ENCODE measurements around the gene BAHCC1.

BAHCC1 gene

DNA sequence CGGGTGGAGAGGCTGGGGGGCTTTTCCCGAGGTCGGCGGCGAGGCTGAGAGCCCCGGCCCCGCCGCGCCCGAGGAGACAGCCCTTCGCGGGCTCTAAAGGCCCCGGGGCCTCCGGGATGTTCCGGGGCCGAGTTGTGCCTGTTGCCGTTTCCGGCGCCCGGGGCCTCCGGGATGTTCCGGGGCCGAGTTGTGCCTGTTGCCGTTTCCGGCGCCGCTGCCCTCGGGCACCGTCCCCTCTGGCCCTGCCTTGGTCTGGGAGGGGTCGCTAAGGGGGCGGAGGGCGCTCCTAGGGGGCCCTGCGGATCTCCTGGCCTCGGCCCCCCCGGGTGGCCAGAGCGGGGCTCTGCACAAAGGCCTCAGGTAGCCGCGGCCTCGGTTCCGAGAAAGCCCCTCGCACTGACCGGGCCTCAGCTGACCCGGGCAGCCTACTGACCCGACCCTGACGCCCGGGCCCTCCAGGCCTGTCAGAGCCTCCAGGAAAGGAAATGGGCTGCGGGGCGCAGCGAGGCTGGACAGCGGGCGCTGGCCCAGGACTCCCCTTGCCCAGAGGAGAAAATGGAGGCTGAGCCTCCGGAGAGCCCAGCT, 93.1 kb downstream of the BAHCC1 start:
- in situ Hi-C loops (cut with MboI; ENCODE audit: low sequenced_read_pairs) = no loop called here

DNA sequence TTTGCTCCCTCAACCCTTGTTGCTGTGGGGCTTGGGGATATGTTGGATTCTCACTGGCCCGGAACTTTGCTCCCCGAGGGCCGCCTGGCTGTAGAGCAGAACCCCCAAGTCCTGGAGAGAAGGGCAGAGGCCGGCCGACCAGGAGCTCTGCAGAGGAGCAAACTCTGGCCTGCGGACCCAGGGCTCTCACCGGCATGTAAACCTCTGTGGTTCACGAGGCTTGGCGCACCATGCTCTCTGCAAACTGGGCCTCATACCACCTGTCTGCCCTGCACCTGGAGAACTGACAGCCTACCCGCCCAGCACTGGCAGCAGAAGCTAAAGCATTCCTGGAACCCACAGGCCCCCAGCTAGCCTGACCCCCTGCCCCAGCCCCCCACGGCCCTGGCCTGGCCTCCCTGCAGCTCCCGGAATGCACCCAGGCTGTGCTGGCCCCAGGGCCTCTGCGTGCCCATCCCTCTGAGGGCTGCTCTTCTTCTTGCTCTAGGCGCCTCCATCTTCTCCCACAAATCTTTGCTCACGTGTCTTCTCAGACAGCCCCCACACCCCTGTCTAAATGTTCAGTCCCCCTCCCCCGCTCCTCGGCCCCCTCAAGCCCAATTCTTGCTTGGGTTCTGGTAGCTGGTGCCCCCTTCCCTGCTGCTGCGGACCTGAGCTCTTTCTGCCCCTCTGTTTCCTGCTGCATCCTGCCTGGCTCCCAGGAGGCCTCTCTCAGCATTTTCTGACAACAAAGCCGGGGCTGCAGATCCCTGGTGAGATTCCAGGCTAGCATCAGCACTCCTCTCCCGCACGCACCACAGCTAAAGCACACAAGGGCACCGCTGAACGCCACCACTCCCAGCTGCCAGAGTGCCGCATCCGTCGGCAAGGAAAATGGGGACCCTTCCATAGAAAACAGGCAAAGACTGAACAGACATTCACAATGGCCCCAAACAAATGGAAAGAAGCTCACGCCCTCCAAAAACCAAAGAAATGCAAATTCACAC, 94.0 kb downstream of the BAHCC1 start:
- in situ Hi-C loops (cut with MboI; ENCODE audit: low sequenced_read_pairs) = no loop called here

DNA sequence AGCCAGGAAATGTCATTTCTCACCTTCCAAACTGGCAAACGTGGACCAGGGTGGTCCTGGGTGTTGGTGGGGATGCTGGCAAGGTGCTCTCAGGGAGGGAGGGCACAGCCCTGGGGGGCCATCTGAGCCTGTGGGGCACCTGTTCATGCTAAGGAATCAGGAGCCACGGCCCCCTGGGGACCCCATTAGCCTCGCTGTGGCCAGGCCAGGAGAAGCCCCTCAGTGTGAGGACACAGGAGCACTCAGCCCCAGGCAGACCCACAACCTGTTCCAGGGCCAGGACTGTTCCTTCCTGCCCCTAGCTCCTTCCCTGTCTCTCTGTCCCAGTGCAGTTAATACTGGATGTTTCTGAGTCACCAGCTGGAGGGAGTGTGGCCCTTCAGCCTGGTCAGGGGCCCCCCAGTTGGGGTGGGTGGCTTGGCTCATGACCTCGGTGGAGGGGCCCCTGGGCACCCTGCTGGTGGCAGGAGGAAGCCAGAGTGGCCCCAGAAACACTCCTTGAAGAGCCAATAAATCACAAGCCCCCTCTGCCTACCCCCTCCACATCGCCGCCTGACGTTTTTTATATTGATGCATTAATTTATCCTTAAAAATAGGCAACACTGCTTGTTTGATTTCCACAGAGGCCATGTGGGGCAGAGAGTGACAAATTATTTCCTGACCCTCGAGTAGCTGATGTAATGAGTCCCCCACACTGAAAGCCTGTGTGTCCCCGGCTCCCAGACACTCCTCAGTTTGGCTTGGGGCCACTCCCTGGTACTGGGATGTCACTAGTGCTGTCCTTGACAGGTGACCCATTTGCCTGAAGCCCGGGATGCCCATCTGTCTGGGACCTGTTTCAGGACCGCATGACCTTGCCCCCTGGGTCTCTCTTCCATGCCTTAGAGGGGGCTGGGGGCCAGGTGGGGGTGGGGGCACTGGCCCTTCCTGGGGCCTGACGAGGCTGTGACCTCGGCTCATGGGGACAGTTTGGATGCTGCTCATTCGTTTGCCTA, 95.0 kb downstream of the BAHCC1 start:
- in situ Hi-C loops (cut with MboI; ENCODE audit: low sequenced_read_pairs) = no loop called here

DNA sequence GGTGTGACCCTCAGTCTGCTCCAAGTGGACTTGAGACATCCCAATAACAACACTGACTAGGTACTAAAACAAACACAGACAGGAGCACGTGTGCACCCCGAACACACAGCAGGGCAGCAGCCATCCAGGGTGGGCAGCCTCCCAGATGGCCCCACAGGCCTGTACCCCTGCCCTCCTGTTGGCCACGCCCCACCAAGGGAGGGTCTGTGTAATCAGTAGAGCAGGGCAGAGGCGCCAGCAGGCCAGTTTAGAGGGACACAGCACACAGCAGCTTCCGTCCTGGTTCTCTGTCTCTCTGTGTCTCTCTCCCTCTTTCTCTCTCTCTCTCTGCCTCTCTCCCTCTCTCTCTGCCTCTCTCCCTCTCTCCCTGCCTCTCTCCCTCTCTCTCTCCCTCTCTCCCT, 95.9 kb downstream of the BAHCC1 start:
- in situ Hi-C loops (cut with MboI; ENCODE audit: low sequenced_read_pairs) = no loop called here

DNA sequence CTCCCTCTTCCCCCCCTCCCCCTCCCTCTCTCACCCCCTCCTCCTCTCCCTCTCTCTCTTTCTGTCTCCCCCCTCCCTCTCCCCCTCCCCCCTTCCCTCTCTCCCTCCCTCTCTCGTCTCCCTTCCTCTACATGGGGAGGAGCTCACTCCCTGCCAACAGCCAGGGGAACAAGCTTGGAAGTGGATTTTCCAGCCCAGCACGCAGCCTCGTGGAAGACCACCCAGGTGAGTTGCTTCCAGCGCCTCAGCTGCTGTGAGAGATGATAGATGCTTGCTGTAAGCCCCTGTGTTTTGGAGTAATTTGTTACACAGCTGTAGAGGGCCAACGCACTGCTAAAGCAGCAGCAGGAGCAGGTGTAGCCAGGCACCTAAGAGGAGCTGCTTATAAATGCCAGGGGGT, 96.5 kb downstream of the BAHCC1 start:
- in situ Hi-C loops (cut with MboI; ENCODE audit: low sequenced_read_pairs) = no loop called here

DNA sequence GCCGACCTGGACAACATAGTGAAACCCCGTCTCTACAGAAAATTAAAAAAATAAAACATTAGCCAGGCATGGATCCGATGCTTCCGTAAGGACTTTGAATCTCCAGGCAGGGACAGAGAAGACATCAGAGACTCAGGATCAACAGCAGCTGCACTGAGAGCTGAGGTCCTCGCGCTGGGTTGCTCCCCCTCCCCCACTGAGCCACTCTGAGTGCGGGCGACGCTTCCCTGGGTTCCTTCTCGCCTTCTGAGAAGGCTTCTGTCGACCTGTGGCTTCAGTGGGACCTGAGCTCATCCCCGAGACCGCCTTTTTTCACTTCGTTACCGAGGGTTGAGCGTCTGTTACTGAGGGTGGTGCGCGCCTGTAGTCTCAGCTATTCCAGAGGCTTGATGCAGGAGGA, 96.9 kb downstream of the BAHCC1 start:
- in situ Hi-C loops (cut with MboI; ENCODE audit: low sequenced_read_pairs) = no loop called here

DNA sequence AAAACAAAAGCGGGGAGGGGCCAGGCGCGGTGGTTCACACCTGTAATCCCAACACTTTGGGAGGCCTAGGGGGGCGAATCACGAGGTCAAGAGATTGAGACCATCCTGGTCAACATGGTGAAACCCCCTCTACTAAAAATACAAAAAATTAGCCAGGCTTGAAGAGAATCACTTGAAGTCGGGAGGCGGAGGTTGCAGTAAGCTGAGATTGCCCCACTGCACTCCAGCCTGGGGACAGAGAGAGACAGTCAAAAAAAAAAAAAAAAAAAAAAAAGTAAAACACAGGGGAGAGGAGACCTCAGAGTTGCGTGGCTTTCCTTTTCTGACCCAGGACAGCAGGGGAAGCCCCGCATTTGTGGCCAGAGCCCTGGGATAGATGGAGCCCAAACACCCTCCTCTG, 97.4 kb downstream of the BAHCC1 start:
- in situ Hi-C loops (cut with MboI; ENCODE audit: low sequenced_read_pairs) = no loop called here

DNA sequence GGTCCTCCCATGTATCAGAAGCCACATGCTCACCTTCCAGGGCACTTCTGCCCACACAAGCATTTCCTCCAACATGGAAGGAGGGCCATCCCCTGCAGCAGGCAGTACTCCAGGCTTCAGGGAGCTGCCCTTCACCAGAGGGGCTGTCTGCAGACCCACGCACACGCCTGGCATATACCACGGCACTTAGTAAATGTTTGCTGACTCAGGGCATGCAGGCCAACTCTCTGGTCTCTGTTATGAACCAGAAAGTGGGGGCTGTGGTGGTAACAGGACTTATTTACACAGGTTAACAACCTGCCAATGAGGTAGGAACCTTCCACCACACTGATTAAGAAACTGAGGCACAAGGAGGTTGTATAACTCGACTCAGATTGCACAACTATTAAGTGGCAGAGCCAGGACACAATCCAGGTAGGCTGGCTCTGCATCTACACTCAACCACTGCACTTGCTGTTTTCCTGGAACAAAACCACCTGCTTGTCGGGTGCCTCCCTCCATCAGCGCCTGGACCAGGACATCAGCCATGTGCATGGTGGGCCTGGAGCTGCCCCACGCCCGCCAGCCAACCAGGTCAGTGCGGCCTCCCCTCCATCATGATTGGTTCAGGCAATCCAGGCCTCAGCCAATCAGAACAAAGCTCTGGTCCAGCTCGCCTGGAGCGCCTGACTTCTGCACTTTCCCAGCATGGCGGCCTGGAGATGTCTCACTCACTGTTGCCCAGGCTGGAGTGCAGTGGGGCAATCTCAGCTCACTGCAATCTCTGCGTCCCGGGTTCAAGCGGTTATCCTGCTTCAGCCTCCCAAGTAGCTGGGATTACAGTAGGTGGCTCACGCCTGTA, 98.2 kb downstream of the BAHCC1 start:
- in situ Hi-C loops (cut with MboI; ENCODE audit: low sequenced_read_pairs) = no loop called here

DNA sequence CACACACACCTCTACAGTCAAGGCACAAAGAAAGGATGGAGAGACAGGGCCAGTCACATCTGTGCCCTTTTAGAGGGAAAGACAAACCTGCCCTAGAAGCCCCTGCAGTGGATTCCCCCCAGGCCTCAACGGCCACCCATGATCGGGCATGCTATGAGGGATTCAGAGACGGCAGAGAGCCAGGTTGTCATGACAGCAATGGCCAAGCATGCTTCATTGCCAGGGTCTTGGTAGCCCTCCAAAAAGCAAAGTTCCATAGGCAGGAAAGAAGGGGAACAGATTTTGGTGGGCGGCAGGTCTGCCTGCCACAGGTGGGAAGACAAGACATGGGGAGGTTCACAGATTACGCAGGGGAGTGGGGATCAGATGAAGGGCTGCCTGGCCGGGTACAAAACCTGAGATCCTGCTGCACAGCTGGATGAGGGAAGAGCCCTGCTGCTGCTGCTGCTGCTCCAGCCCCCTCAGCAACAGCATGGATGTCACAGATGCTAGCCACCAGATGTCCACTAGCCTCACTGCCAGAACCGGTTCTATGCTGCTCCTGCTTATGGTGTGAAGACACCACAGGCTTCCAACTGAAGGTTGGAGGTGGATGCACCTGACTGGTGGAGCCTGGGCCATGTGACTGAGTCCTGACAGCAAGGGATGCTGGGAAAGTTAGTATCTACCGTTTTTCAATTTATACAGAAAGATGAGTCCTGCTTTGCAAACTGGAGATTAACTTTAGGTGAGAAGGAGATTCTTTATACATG, 99.5 kb downstream of the BAHCC1 start:
- in situ Hi-C loops (cut with MboI; ENCODE audit: low sequenced_read_pairs) = no loop called here

DNA sequence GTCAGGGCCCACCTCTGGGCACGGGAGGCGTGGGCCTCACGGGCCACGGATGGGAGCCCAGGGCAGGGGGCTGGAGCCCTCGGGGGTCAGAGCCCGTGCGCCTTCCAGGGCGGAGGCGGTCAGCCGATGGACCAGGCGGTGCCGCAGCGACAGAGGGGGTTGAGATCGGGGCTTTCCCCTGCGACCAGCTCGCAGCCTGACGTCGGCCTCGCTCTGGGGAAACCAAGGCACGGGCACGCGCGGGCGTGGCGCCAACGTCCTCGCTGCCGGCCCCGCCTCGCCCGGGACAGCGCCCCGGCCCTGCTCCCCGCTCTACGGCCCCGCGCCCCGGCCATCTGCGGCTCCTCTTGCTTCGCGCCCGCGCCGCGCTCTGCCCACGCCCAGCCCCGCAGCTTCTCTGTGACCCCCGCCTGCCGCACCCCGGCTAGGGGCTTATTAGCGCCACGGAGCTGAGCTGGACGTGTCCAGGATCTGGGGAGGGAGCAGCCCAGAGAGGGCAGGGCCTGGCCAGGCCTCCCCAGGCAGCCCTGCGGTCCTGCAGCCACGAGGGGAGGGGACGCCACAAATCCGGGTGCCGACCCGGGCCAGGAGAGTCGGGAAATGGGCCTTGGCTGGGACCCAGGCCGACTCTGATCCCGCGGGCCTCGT, 103.8 kb downstream of the BAHCC1 start:
- in situ Hi-C loops (cut with MboI; ENCODE audit: low sequenced_read_pairs) = no loop called here

DNA sequence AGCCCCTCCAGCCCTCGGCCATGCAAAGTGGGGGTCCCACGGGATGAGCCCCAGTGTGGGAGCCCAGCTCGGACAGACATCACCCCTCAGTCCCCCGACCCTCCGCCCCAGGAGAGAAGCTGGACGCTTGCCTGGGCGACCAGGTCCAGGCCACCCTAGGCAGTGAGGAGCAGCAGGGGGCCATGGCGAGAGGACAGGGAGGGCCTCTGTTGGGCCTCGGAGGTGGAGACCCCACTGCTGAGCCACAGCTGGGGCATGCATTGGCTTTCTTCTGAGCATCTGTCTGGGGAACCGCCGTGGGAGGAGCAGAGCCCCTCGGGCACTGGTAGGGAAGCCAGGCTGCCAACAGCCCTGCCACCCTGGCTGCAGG, 104.3 kb downstream of the BAHCC1 start:
- in situ Hi-C loops (cut with MboI; ENCODE audit: low sequenced_read_pairs) = no loop called here

DNA sequence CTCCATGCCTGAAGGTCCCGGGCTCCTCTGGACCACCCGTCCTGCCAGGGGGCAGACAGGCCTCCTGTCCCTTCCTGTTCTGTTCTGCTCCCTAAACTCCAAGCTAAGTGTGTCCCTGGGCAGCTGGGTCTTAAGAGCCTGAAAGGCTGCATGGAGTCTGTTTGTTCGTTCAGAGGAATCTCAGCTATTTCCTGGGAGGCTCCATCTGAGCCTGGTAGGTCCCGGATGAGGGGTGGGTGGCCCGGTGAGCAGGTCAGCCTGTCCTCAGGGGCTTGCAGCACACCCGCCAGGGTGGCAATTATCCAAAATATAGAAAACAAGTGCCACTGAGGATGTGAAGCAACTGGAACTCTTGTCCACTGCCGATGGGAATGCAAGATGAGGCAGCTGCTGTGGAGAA, 104.8 kb downstream of the BAHCC1 start:
- in situ Hi-C loops (cut with MboI; ENCODE audit: low sequenced_read_pairs) = no loop called here

DNA sequence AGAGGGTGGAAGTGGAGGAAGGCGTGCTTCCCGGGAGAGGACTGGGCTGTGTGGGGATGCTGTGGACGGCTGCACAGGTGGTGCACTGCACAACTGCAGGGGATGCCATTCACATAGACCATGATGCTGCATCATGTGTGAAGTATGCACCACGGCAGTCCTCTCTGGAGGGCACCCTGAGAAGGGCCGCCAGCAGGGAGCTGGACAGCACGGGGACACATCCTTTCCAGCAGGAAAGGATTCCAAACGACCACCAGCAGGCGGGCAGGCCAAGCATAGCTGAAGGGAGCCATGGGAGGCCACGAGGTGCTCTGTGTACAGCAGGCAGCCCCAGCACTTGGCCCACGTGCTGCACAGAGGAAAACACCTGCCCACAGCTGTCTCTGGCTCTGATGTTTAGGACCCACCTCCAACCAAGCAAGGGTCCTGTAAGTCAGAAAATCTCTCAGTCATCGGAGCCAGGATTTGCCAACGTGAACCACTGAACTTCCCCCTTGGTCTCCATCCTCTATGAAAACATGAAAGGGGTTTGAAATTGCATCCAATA, 107.3 kb downstream of the BAHCC1 start:
- in situ Hi-C loops (cut with MboI; ENCODE audit: low sequenced_read_pairs) = no loop called here

DNA sequence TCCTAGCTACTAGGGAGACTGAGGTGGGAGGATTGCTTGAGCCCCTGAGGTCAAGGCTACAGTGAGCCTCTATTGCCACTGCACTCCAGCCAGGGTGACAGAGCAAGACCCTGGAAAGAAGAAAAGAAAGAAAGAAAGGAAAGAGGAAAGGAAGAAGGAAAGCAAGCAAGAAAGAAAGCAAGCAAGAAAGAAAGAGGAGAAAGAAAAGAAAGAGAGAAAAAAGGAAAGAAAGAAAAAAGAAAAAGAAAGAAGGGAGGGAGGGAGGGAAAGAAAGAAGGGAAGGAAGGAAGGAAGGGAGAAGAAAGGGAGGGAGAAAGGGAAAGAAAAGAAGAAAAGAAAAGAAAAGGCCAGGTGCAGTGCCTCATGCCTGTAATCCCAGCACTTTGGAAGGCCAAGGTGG, 108.4 kb downstream of the BAHCC1 start:
- in situ Hi-C loops (cut with MboI; ENCODE audit: low sequenced_read_pairs) = no loop called here

DNA sequence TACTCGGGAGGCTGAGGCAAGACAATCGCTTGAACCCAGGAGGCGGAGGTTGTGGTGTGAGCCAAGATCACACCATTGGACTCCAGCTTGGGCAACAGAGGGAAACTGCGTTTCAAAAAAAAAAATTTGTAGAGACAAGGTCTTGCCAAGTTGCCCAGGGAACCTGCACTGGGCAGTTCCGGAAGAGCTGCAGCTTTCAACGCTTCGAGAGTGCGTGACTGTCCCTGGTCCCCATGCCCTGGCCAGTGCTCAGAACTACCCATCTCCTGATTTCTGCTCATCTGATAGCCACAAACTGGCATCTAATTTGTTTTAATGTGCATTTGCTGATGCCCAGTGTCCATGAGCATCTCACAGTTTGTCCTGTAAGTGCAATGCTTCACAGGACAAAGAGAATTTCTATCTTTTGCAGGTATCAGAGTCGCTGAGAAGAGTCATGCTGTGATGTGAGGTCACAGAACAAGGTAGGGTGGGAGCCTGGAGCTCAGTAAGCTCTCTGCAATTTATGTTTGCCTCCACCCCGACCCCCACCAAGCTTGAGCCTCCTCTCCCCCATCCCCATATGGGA, 113.5 kb downstream of the BAHCC1 start:
- in situ Hi-C loops (cut with MboI; ENCODE audit: low sequenced_read_pairs) = no loop called here

DNA sequence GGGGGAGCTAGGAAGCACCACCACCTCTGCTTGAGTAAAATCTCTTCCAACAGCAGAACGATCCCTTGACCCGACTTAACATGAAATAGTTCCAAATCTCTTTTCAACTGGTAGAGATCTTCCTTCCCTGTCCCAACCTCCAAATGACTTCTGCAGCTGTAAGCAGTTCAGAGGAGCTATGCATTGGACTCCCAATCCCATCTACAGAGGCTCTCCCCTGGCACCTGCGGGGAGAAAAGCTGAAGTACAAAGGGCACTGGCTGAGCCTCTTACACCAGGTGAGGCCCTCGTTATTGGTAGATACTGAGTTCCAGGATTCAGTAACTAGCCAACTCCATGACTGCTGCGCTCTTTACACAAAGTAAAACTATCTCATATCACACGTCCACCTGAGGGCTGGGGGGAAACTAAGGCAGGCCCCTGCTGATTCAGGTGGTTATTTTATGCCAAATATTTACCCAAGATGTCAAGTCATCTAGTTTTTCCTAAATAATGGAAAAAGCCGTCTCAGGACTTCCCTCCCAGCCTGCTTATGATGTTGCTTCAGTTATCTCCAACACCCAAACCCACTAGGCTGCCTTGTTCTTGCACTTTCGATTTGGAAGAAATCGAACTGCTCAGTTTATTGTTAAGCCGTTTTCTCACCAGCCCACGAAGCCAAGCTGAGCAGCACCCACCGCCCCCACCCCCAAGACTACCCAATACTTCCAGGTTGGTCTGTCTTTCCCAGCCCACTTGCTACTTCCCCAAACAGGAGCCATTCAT, 114.1 kb downstream of the BAHCC1 start:
- in situ Hi-C loops (cut with MboI; ENCODE audit: low sequenced_read_pairs) = no loop called here

DNA sequence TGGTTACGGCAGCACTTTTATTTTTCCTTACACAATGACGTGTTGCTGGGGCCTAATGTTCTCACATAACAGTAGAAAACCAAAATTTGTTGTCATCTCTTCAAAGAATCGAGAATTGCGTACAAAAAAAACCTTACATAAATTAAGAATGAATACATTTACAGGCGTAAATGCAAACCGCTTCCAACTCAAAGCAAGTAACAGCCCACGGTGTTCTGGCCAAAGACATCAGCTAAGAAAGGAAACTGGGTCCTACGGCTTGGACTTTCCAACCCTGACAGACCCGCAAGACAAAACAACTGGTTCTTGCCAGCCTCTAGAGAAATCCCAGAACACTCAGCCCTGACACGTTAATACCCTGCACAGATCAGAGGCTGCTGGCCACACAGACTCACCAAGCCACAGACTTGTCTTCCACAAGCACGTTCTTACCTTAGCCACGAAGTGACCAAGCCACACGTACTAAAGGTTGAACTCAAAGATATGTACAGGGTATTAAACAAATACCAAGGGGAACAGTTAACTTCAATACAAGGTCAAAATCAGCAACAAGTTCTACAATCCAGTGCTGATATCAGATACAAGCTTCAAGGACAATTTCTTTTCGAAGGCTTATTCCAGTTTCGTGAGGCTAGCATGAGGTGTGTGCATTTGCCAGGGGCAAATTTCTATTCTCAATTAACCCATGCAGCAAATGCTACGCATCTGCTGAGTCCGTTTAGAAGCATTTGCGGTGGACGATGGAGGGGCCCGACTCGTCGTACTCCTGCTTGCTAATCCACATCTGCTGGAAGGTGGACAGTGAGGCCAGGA, 114.9 kb downstream of the BAHCC1 start:
- in situ Hi-C loops (cut with MboI; ENCODE audit: low sequenced_read_pairs) = no loop called here
